ENCODE measurements around the gene EGLN3.

- TF ChIP-seq POLR2A (IDR thresholded peaks at IDR 0.05): no peak
- TF ChIP-seq POLR2AphosphoS5 (IDR thresholded peaks at IDR 0.05): no peak
- no peak for TF ChIP-seq EP300 (IDR thresholded peaks at IDR 0.05; ENCODE audit: low read depth)
- TF ChIP-seq CTCF (IDR thresholded peaks at IDR 0.05): no peak
Measured at GRCh38 chr14:33928895-33929294, 22.0 kb downstream of the EGLN3 start.

All from transverse colon (tissue), 4 donors.